DOHH2 (cell line): Measurements from ENCODE around the gene DENND1B.

ENCODE experiments used
- EZH2phosphoT487 ChIP-seq: fragments of 200-600 bp; sonication (generic); IDR thresholded peaks from 2 replicates; pipeline ENCODE4 v1.6.1; 2017; ENCODE audit warnings: borderline replicate concordance, mild to moderate bottlenecking, antibody characterized with exemption, low read length, moderate library complexity, mixed read lengths
- TF ChIP-seq, protein P1 (sequence below): fragments of 200-600 bp; sonication (generic); IDR thresholded peaks from one replicate; pipeline ENCODE4 v1.5.1; 2014; ENCODE audit warnings: antibody characterized with exemption, mild to moderate bottlenecking, low read depth, low read length; ENCODE audit not compliant: poor library complexity, severe bottlenecking

DNA sequence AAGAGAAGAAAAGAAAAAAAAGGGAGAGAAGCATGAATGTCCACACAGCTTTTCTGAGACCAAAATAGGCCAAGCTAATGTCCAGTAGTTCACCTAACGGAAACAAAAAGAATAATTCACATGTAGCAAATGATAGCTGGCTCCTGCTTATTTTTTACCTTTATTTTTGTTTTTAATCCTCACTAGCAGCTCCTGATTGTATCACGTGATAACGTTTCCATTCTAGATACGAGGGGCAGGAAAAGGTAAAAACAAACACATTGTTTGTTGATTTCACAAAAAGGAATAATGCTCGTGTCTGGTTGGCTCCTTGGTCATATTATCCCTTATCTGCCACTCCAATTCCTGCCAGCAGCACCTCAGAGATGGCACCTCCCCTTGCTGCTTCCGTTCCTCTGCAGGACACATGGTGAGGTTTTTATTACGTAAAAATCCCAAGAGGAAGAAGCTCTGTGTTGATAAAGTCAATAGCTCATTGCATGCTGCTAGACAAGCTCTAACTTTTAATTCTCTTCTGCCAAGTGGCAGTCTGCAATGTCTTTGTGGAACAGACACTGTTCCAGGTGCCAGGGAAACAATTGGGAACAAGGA lies 305.6 kb downstream of the DENND1B start:
- TF ChIP-seq, protein P1, sequence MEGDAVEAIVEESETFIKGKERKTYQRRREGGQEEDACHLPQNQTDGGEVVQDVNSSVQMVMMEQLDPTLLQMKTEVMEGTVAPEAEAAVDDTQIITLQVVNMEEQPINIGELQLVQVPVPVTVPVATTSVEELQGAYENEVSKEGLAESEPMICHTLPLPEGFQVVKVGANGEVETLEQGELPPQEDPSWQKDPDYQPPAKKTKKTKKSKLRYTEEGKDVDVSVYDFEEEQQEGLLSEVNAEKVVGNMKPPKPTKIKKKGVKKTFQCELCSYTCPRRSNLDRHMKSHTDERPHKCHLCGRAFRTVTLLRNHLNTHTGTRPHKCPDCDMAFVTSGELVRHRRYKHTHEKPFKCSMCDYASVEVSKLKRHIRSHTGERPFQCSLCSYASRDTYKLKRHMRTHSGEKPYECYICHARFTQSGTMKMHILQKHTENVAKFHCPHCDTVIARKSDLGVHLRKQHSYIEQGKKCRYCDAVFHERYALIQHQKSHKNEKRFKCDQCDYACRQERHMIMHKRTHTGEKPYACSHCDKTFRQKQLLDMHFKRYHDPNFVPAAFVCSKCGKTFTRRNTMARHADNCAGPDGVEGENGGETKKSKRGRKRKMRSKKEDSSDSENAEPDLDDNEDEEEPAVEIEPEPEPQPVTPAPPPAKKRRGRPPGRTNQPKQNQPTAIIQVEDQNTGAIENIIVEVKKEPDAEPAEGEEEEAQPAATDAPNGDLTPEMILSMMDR, result no peak
- TF ChIP-seq EZH2phosphoT487, result no peak
